Thoracic aorta (tissue), 2 donors: Measurements from ENCODE around the gene DIP2C. TPM values are rescaled to one million over a fixed set of nuclear protein-coding genes. Genes with fewer than 3 reads are reported as not detected.
"Not testable (repeated sequence)": the region's sequence is repeated elsewhere in the genome, so short reads cannot be mapped to it uniquely, and the experiment has no call there.

Experiments
- ATAC-seq: fragments of 150-250 bp; one replicate; pipeline ENCODE4 v1.8.0; 2017; ENCODE audit warnings: low read depth; ENCODE audit not compliant: insufficient number of reproducible peaks, low FRiP score
- DNase-seq: peaks from one replicate; pipeline ENCODE4 v3.0.0-alpha.2; 2020; ENCODE audit warnings: low spot score
- H3K27ac ChIP-seq, 2 donors: fragments of 200-600 bp; sonication (generic); 1 replicate in 1 of 2; 2 replicates in 1 of 2; pipeline ENCODE4 v1.5.1; 2016; ENCODE audit warnings: mild to moderate bottlenecking in 2 of 2, moderate library complexity in 2 of 2
- H3K27me3 ChIP-seq: fragments of 200-600 bp; sonication (generic); replicated peaks from 2 replicates; pipeline ENCODE4 v1.6.0; 2016; ENCODE audit warnings: mild to moderate bottlenecking; ENCODE audit not compliant: insufficient read depth
- H3K36me3 ChIP-seq: fragments of 200-600 bp; sonication (generic); one replicate; pipeline ENCODE4 v1.5.1; 2016
- H3K4me1 ChIP-seq, 2 donors: fragments of 200-600 bp; sonication (generic); 1 replicate in 1 of 2; 2 replicates in 1 of 2; pipeline versions ENCODE4 v1.5.1 to v1.6.0; 2016; ENCODE audit warnings: low read depth in 2 of 2, mild to moderate bottlenecking in 1 of 2; ENCODE audit not compliant: control insufficient read depth in 1 of 2
- H3K4me3 ChIP-seq: fragments of 200-600 bp; sonication (generic); 2 replicates; pipeline ENCODE4 v1.5.1; 2016; ENCODE audit warnings: mild to moderate bottlenecking
- H3K9me3 ChIP-seq: fragments of 200-600 bp; sonication (generic); 2 replicates; pipeline ENCODE4 v1.5.1; 2016
- total RNA-seq, 2 donors: library from RNA; depleted of rRNA; stranded (reverse); fragments of >200 nt; gene quantifications; one replicate each; pipeline versions ENCODE4 v1.1.0 to v1.2.3, GENCODE V29; 2016
- TF ChIP-seq, protein P1 (sequence below): fragments of 200-600 bp; sonication (generic); IDR thresholded peaks from one replicate; pipeline ENCODE4 v1.5.1; 2019; ENCODE audit warnings: antibody characterized with exemption

DIP2C gene
- total RNA-seq, 2 donors from 2014 or later, result 36.8 to 44.0 TPM

DNA sequence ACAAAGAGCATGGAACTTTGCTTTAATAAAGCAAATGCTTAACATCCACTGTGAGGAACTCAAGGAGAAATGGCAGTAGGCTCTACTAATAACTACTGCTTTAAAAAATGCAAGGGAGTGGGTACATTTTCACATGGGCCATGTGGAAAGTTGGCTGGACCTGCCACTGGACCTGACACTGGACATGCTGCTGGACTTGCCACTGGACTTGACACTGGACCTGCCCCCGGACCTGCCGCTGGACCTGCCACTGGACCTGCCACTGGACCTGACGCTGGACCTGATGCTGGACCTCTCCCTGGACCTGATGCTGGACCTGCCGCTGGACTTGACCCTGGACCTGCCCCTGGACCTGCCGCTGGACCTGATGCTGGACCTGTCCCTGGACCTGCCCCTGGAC lies 32.6 kb downstream of the DIP2C start:
- no peaks in the 10 kb centered on the region for H3K27me3 ChIP-seq
- no peak for ATAC-seq
- DNase-seq, result no peak
- no peak overlapping the region for H3K27ac ChIP-seq
- H3K9me3 ChIP-seq, result no peaks in the 10 kb centered on the region
- TF ChIP-seq, protein P1, sequence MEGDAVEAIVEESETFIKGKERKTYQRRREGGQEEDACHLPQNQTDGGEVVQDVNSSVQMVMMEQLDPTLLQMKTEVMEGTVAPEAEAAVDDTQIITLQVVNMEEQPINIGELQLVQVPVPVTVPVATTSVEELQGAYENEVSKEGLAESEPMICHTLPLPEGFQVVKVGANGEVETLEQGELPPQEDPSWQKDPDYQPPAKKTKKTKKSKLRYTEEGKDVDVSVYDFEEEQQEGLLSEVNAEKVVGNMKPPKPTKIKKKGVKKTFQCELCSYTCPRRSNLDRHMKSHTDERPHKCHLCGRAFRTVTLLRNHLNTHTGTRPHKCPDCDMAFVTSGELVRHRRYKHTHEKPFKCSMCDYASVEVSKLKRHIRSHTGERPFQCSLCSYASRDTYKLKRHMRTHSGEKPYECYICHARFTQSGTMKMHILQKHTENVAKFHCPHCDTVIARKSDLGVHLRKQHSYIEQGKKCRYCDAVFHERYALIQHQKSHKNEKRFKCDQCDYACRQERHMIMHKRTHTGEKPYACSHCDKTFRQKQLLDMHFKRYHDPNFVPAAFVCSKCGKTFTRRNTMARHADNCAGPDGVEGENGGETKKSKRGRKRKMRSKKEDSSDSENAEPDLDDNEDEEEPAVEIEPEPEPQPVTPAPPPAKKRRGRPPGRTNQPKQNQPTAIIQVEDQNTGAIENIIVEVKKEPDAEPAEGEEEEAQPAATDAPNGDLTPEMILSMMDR, result no peak
- H3K36me3 ChIP-seq, result no peaks in the 10 kb centered on the region
- peaks cover 28 to 45% of the 10 kb centered on the region in 2 donors for H3K4me1 ChIP-seq
- no peak overlapping the region for H3K4me3 ChIP-seq

DNA sequence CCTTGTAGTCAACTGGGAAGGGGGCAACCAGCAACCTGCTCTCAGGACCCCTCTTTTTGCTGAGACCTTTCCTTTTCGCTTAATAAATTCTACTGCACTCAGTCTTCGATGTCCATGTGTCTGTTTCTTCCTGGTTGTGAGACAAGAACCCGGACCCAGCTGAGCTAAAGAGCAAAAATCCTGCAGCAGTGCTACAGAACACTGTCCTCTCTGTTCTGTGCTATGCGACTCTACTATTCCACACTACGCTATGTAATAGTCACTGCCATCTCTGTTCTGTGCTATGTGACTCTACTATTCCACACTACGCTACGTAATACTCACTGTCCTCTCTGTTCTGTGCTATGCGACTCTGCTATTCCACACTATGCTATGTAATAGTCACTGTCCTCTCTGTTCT lies 34.3 kb downstream of the DIP2C start:
- ATAC-seq, result no peak
- H3K36me3 ChIP-seq, result no peaks in the 10 kb centered on the region
- no peak for DNase-seq
- no peaks in the 10 kb centered on the region for H3K27me3 ChIP-seq
- no peak overlapping the region for H3K4me3 ChIP-seq
- H3K4me1 ChIP-seq, result peaks cover 17 to 39% of the 10 kb centered on the region in 2 donors
- no peak overlapping the region for H3K27ac ChIP-seq
- TF ChIP-seq, protein P1, result no peak
- no peaks in the 10 kb centered on the region for H3K9me3 ChIP-seq

DNA sequence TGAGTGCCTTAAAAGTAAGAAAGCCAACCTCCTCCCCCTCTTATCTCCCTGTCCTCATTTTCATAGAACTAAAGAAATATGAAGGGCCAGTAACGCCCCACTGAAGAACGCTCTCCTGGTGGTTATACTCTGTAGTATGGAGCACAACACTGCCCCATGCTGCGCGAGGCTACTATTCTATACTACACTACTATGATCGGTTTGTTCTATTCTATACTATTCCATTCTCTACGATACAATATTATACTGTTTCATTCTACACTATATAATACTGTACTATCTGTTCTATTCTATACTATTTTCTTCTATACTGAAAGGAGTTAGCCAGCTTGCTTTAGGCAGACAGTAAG lies 34.8 kb downstream of the DIP2C start:
- Histone ChIP-seq H3K4me1 (peaks cover 11 to 39% of the 10 kb centered on the region in 2 donors), H3K36me3 (no peaks in the 10 kb centered on the region), H3K27ac (no peak overlapping the region), H3K4me3 (no peak overlapping the region), H3K27me3 (no peaks in the 10 kb centered on the region), H3K9me3 (no peaks in the 10 kb centered on the region)
- DNase-seq (no peak), ATAC-seq (no peak)
- TF ChIP-seq, protein P1, result no peak

DNA sequence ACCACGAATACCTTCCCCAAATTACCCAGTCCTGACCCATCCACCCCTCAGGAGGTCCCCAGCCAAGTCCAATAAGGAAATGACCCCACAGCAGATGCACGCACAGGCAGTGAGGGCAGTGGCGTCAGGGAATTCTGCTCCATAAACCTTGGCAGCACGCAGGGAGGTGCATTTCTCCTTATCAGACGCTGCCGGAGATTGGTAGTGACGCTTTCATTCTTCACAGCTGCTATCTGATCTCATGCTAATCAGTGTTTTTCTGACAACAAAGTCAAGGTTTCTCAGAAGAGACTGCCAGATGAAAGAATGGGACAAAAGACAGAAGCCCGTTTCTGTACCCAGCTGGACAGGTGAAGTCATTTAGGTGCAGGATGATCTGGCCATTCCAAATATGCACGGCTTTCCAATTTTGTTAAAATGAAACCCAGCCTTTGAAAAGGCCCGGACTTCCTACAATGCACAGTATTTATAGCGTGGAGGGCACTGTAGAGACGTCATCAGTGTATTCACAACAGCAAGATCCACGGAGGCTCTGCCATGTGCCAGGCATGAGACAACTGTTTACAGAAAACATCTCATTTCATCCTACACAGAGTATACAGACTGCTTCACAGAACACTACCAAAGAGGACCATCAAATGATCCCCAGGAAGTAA lies 35.3 kb downstream of the DIP2C start:
- H3K4me1 ChIP-seq, result peaks cover 7 to 38% of the 10 kb centered on the region in 2 donors
- no peak for DNase-seq
- H3K36me3 ChIP-seq, result no peaks in the 10 kb centered on the region
- TF ChIP-seq, protein P1, result no peak
- no peak overlapping the region for H3K27ac ChIP-seq
- H3K4me3 ChIP-seq, result no peak overlapping the region
- no peaks in the 10 kb centered on the region for H3K27me3 ChIP-seq
- ATAC-seq, result no peak
- H3K9me3 ChIP-seq, result no peaks in the 10 kb centered on the region

DNA sequence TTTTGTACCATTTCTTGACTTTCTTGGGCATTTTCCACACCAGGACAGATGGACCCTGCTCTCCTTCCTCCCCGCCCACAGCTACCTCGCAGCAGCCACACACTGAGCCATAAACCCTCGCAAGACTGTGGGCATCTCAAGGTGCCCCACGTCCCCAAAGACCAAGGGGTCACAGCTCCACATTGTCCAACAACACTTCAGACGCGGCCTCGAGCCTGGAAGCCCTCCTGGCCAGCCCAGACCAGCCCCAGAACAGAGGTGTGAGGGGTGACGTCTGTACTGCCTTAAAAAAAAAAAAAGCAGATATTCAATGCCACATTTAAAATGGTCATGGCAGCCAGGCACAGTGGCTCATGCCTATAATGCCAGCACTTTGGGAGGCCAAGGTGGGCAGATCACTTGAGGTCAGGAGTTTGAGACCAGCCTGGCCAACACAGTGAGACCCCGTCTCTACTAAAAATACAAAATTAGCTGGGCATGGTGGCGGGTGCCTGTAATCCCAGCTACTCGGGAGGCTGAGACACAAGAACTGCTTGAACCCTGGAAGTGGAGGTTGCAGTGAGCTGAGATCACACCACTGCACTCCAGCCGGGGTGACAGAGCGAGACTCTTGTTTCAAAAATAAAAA lies 36.5 kb downstream of the DIP2C start:
- not testable (repeated sequence) for H3K27ac ChIP-seq, H3K4me3 ChIP-seq, H3K36me3 ChIP-seq, H3K27me3 ChIP-seq, DNase-seq, H3K9me3 ChIP-seq, ATAC-seq
- H3K4me1 ChIP-seq, result peaks cover 6 to 29% of the 10 kb centered on the region in 2 donors
